Measurements from ENCODE around the gene PHYKPL.

PHYKPL gene

GRCh38 chr5:178238711-178239592 is 6.3 kb upstream of the PHYKPL start:
- Histone ChIP-seq H3K9me3 (ENCODE audit: low read depth, low read length) (no peaks in the 10 kb centered on the region), H3K9ac (ENCODE audit: insufficient read length) (no peak overlapping the region), H3K4me3 (no peak overlapping the region), H3K27ac (no peak overlapping the region), H3K36me3 (ENCODE audit: insufficient read depth, low read length) (no peaks in the 10 kb centered on the region)
- DNase-seq (ENCODE audit: low read depth, low spot score) = no peak
- no peak for TF ChIP-seq POLR2AphosphoS5 (IDR thresholded peaks at IDR 0.05; ENCODE audit: borderline replicate concordance, low read depth, low read length)

GRCh38 chr5:178238313-178238635 is 5.7 kb upstream of the PHYKPL start:
- H3K9ac ChIP-seq (ENCODE audit: insufficient read length) = no peak overlapping the region
- H3K4me3 ChIP-seq = no peak overlapping the region
- H3K9me3 ChIP-seq (ENCODE audit: low read depth, low read length) = no peaks in the 10 kb centered on the region
- TF ChIP-seq POLR2AphosphoS5 (IDR thresholded peaks at IDR 0.05; ENCODE audit: borderline replicate concordance, low read depth, low read length) = no peak
- TF ChIP-seq FOXP2 (optimal IDR thresholded peaks at IDR 0.05; ENCODE audit: control extremely low read depth, extremely low read length, insufficient read depth) = no peak
- no peak for TF ChIP-seq EZH2 (IDR thresholded peaks at IDR 0.05)
- H3K27ac ChIP-seq = no peak overlapping the region
- no peaks in the 10 kb centered on the region for H3K36me3 ChIP-seq (ENCODE audit: insufficient read depth, low read length)
- DNase-seq (ENCODE audit: low read depth, low spot score) = no peak

- Histone ChIP-seq H3K4me3 (no peak overlapping the region), H3K9me3 (ENCODE audit: low read depth, low read length) (no peaks in the 10 kb centered on the region), H3K9ac (ENCODE audit: insufficient read length) (no peak overlapping the region), H3K36me3 (ENCODE audit: insufficient read depth, low read length) (no peaks in the 10 kb centered on the region), H3K27ac (no peak overlapping the region)
- TF ChIP-seq POLR2AphosphoS5 (IDR thresholded peaks at IDR 0.05; ENCODE audit: borderline replicate concordance, low read depth, low read length) (no peak), FOXP2 (optimal IDR thresholded peaks at IDR 0.05; ENCODE audit: control extremely low read depth, extremely low read length, insufficient read depth) (no peak), EZH2 (IDR thresholded peaks at IDR 0.05) (no peak)
- DNase-seq (ENCODE audit: low read depth, low spot score) = no peak
Observed at GRCh38 chr5:178237431-178238312, 5.1 kb upstream of the PHYKPL start.

- Histone ChIP-seq H3K9ac (ENCODE audit: insufficient read length) (no peak overlapping the region), H3K4me3 (no peak overlapping the region), H3K9me3 (ENCODE audit: low read depth, low read length) (no peaks in the 10 kb centered on the region), H3K36me3 (ENCODE audit: insufficient read depth, low read length) (no peaks in the 10 kb centered on the region), H3K27ac (no peak overlapping the region)
- TF ChIP-seq POLR2AphosphoS5 (IDR thresholded peaks at IDR 0.05; ENCODE audit: borderline replicate concordance, low read depth, low read length) = no peak
- no peak for TF ChIP-seq FOXP2 (optimal IDR thresholded peaks at IDR 0.05; ENCODE audit: control extremely low read depth, extremely low read length, insufficient read depth)
- no peak for TF ChIP-seq EZH2 (IDR thresholded peaks at IDR 0.05)
- DNase-seq (ENCODE audit: low read depth, low spot score) = no peak
Observed at GRCh38 chr5:178236679-178237078, 4.1 kb upstream of the PHYKPL start.

GRCh38 chr5:178236126-178236525 is 3.5 kb upstream of the PHYKPL start:
- no peak for DNase-seq (ENCODE audit: low read depth, low spot score)
- no peak overlapping the region for H3K4me3 ChIP-seq
- TF ChIP-seq FOXP2 (optimal IDR thresholded peaks at IDR 0.05; ENCODE audit: control extremely low read depth, extremely low read length, insufficient read depth) (no peak), EZH2 (IDR thresholded peaks at IDR 0.05) (no peak), POLR2AphosphoS5 (IDR thresholded peaks at IDR 0.05; ENCODE audit: borderline replicate concordance, low read depth, low read length) (no peak)
- H3K27ac ChIP-seq = no peak overlapping the region
- H3K9me3 ChIP-seq (ENCODE audit: low read depth, low read length) = no peaks in the 10 kb centered on the region
- H3K9ac ChIP-seq (ENCODE audit: insufficient read length) = no peak overlapping the region
- peaks cover 2% of the 10 kb centered on the region for H3K36me3 ChIP-seq (ENCODE audit: insufficient read depth, low read length)

- TF ChIP-seq FOXP2 (optimal IDR thresholded peaks at IDR 0.05; ENCODE audit: control extremely low read depth, extremely low read length, insufficient read depth) (no peak), EZH2 (IDR thresholded peaks at IDR 0.05) (no peak), POLR2AphosphoS5 (IDR thresholded peaks at IDR 0.05; ENCODE audit: borderline replicate concordance, low read depth, low read length) (no peak)
- Histone ChIP-seq H3K27ac (no peak overlapping the region), H3K9me3 (ENCODE audit: low read depth, low read length) (no peaks in the 10 kb centered on the region), H3K36me3 (ENCODE audit: insufficient read depth, low read length) (peaks cover 8% of the 10 kb centered on the region), H3K9ac (ENCODE audit: insufficient read length) (no peak overlapping the region), H3K4me3 (no peak overlapping the region)
- DNase-seq (ENCODE audit: low read depth, low spot score) = no peak
Observed at GRCh38 chr5:178235588-178235974, 3.0 kb upstream of the PHYKPL start.

- Histone ChIP-seq H3K9ac (ENCODE audit: insufficient read length) (peak overlapping the region; percentile 37), H3K9me3 (ENCODE audit: low read depth, low read length) (no peaks in the 10 kb centered on the region), H3K27ac (no peak overlapping the region), H3K36me3 (ENCODE audit: insufficient read depth, low read length) (peaks cover 14% of the 10 kb centered on the region), H3K4me3 (peak overlapping the region; percentile 33; the same call in 1 of the 2 replicates)
- TF ChIP-seq FOXP2 (optimal IDR thresholded peaks at IDR 0.05; ENCODE audit: control extremely low read depth, extremely low read length, insufficient read depth) (no peak), POLR2AphosphoS5 (IDR thresholded peaks at IDR 0.05; ENCODE audit: borderline replicate concordance, low read depth, low read length) (no peak), EZH2 (IDR thresholded peaks at IDR 0.05) (no peak)
- DNase-seq (ENCODE audit: low read depth, low spot score) = peak; percentile 24
Observed at GRCh38 chr5:178234750-178235587, 2.4 kb upstream of the PHYKPL start.

All from SK-N-MC (cell line).